Stimulated activated CD4-positive, alpha-beta T cell treated with anti-CD3 and anti-CD28 coated beads, Interleukin-4, amount 100 ng/mL, for 24 hours (primary cell): ENCODE data around the gene HLA-DMA.

ENCODE experiments used
- DNase-seq: peaks from one replicate; pipeline ENCODE4 v3.0.0-alpha.2; 2020

Gene HLA-DMA

GRCh38 chr6:32952817-32953739, at the start of gene HLA-DMA:
HLA-DMA (minus strand) TSS chr6:32953097; CDS start chr6:32953036, 61 bp downstream.
- DNase-seq = peak; percentile 75

GRCh38 chr6:33001685-33002084, 48.8 kb upstream of the HLA-DMA start:
- no peak for DNase-seq

- DNase-seq = no peak
Observed at GRCh38 chr6:33000055-33000454, 47.2 kb upstream of the HLA-DMA start.

GRCh38 chr6:32995448-32995847, 42.6 kb upstream of the HLA-DMA start:
- no peak for DNase-seq

GRCh38 chr6:32993363-32993973, 40.6 kb upstream of the HLA-DMA start:
- no peak for DNase-seq

GRCh38 chr6:32991972-32992371, 39.1 kb upstream of the HLA-DMA start:
- no peak for DNase-seq

GRCh38 chr6:32989368-32989767, 36.5 kb upstream of the HLA-DMA start:
- DNase-seq = no peak

- DNase-seq = peak; percentile 93
Observed at GRCh38 chr6:32984622-32985389, 31.9 kb upstream of the HLA-DMA start.

- no peak for DNase-seq
Observed at GRCh38 chr6:32983964-32984621, 31.2 kb upstream of the HLA-DMA start.

GRCh38 chr6:32983493-32983848, 30.6 kb upstream of the HLA-DMA start:
- DNase-seq = no peak

- DNase-seq = no peak
Observed at GRCh38 chr6:32982702-32983492, 30.0 kb upstream of the HLA-DMA start.

- no peak for DNase-seq
Observed at GRCh38 chr6:32982084-32982701, 29.3 kb upstream of the HLA-DMA start.

- no peak for DNase-seq
Observed at GRCh38 chr6:32980488-32981038, 27.7 kb upstream of the HLA-DMA start.

- DNase-seq = no peak
Observed at GRCh38 chr6:32979720-32980487, 27.0 kb upstream of the HLA-DMA start.

GRCh38 chr6:32977953-32978324, 25.0 kb upstream of the HLA-DMA start:
- no peak for DNase-seq

GRCh38 chr6:32977272-32977952, 24.5 kb upstream of the HLA-DMA start:
- no peak for DNase-seq

GRCh38 chr6:32976334-32977069, 23.6 kb upstream of the HLA-DMA start:
- DNase-seq = no peak

- no peak for DNase-seq
Observed at GRCh38 chr6:32975886-32976285, 23.0 kb upstream of the HLA-DMA start.
